ENCODE data around the gene LTK.

The LTK gene

DNA sequence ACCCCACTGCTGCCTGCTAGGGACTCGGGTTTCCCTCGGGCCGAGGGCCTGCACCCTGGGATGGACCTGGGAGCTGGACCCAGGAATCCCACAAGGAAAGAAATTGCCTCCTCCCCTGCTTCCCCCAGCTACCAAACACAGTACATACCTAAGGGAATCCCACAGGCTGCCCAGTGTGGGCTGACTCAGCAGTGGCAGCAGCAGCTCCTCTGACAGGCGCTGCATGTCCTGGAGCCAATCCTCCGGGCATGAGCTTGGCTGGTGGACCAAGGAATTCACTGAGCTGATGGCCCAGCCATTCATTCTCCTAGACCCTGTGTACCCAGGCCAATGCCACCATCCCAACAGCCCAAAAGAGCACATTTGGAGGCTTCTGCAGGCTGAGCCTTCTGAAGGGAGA, 9.5 kb upstream of the LTK start:
- no peak for DNase-seq

DNA sequence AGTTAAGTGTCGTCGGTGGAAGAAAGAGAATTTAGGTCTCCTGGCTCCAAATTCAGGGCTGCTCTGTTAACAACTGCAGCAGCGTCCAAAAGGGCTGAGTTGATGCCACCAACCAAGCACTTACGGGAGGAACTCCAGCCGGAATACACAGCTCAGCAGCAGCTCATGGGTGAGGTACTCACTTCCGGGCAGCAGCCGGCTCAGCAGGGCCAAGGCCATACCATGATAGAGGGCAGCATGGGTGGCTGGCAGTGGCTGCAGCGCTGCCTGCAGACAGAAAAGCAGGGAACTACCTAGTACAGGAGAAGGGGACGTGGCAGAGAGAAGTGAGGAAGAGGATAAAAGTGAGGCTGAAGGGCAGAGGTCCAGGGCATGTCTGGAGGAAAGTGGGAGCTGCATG, 8.0 kb upstream of the LTK start:
- no peak for DNase-seq

DNA sequence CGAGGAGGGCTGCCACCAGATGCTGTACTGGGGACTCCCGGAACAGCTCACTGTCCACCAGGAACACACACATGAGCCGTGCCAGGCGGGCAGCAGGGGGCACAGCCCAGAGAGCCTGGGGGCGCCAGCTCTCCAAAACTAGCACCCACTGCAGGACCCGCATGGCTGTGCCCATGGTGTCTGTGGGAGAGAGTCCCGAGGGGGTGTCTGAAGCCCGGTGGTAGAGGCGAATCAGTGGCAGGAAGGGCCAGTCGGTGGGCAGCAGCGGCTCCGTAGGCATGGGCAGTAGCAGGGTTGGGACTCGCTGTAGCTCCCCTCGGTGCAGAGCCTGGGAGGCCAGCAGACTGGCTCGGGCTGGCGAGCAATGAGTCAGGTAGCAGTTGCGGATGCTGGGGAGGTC, 7.0 kb upstream of the LTK start:
- no peak for DNase-seq

DNA sequence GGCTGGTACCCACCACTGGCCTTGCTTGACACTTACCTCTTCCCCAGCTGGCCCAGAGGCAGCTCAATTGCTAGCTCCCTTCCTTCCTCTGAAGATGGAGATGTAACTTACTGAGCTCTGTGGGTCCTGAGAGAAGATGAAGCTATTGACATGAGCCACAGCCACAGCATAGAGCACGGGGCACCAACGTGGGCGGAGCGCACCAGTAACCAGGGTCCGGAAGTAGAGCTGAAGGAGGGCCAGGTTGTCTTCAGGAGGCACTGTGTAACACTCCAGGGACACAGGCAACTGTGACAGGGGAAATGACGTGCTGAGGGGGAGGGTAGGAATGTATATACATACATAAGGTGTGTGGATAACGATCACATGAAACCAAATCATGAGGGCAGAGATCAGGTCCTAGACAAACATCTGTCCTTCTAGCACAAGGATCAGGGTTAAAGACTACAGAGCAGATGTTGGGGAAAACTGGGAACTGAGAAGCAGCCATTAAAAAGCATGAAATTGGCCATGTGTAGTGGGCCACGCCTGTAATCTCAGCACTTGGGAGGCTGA, 4.3 kb upstream of the LTK start:
- no peak for DNase-seq

DNA sequence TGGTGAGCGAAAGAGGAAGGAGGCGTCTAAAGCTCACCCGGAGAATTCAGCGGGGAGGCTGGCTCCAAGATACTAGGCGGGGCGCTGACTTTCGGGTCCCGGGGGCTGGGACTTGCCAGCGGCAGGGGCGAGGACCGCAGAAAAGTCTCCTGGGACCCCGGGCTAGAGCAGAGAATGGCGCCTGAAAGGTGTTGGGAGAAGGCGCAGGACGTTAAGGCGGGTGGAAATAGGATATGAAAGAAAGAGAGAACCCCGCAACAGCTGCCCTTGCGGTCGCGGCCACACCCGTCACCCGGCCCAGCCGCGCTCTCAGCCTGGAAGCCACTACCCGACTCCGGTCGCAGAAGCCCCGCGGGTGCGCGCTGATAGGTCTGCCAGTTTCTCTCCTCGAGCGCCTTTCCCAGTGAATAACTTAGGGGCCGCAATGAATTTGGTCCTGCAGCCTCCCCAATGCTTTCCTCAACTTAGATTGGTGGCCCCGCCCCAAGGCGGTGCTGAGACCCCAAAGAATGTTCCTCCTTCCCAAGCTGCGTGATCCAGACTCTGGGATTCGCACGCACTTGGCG, 604 bp downstream of the LTK start:
- peak; percentile 45 for DNase-seq

DNA sequence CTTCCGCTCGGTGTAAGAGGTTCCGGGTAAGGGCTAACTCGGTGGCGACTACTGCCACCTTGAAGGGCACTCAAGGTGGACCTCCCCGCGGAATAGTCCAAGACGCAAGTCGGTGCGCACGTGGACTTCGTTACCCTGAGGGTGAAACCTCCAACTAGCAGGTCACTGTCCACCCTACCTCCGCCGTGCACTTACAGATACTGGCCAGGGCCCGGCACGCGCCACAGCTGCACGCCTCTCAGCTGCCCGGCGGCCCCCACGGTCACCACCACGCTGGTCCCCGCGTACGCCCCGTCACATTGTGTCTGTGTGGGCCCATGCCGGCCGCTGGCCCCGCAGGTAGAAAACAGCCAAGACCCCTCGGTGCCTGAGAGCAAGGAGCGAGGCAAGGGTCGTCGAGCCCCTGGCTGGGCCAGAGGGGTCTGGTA, 1.1 kb downstream of the LTK start:
- no peak for DNase-seq

DNA sequence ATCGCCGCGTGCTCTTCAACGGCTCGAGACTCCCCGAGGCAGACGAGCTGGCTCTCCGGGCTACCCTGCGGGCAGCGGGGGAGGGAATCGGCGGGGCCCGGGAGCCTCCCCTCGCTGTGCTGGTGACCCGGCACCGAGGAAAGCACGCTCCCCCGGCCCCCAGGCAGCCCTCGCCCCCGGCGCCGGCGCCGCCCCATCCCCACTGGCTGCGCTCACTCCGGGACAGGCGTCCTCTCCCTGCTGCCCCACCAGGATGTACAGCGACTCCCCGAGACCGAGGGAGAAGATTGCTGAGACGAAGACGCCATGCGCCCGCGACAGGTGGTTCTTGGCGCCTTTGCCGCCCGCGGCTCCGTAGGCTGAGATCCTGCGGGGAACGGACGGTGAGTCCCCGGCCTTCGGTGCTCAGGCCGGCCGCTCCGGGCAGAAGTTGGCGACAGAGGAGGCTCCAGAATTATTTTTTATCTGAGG, 1.7 kb downstream of the LTK start:
- peak; percentile 38 for DNase-seq

DNA sequence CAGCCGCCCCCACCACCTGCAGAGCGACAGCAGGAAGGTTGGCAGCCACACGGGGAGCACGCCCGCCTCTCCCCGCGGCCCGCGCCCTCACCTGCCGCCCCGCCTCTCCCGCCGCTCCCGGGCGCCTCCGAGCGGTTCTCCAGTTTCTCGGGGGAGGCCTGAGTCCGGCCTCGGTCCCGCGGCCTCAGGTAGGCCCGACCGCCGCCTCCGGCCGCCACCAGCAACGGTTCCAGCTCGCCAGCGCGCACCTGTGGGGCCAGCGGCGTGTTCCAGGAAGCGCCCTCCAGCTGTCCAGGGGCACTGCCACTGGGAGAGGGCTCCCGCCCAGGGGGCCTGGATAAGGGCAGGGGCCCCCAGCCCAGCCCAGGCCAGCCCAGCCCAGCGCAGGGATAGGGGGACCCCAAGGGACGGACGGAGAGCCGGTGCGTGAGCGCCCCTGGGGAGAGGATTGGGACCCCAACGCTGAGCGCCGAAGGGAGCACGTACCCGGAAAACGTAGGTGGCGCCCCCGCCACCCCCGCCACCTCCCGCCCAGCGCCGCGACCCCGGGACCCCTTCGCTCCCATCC, 2.2 kb downstream of the LTK start:
- no peak for DNase-seq

DNA sequence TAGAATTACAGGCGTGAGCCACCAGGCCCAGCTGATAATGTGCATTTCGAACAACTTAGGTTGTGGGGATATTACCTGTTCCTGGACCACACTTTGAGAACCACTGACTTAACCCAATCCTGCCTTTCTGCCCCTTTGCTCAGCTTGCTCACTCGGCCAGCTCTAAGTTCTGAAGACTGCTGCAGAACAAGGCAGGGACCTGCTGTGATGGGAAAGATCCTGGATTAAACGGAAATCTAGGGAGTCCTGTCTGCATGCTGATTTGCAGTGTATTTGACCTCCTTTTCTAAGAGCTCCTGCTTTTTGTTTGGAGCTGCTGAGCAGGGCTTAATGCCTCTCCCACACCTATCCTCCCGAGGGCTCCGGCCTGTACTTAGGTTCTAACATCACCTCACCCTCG, 2.9 kb downstream of the LTK start:
- no peak for DNase-seq

DNA sequence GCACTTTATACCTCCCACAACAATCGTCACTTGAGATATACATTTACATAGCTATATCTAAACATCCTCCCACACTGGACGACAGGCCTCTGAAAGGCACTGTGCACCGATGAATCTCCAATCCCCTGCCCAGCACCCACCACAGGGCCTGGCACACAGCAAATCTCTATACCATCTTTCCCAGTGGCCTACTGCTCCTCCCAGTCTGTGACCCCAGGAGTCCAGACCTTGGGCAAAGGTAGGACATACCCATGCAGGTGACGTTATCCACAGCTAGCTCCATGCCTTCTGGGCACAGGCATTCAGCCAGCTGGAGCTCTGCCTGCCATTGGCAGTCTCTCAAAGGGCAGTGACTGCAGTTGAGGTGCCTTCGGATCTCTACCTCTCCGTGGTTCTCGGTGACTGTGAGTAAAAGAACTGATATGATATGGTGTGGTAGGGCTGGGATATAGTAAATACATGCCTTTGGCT, 5.8 kb downstream of the LTK start:
- DNase-seq = no peak

DNA sequence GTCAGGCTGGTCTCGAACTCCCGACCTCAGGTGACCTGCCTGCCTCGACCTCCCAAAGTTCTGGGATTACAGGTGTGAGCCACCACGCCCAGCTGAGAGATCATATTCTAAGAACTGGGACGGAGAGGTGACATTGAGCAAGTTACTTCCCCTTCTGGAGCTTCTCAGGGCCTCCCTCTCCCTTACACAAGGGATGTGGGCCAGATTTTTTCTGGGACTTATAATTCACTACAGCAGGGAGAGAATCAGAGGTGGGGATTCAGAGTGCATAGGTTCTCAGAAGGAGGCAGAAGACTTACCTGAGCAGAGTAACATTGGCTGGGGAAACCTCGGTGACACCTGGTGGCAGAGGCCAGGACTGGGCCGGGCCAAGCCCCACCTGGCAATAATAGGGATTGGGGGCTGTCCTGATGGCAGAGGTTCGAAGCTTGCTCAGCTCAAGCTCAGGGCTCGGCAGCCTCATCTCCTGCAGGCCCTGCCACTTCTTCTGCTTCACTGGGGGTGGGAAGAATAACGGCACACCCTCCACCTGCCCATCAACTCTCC, 6.8 kb downstream of the LTK start:
- no peak for DNase-seq

DNA sequence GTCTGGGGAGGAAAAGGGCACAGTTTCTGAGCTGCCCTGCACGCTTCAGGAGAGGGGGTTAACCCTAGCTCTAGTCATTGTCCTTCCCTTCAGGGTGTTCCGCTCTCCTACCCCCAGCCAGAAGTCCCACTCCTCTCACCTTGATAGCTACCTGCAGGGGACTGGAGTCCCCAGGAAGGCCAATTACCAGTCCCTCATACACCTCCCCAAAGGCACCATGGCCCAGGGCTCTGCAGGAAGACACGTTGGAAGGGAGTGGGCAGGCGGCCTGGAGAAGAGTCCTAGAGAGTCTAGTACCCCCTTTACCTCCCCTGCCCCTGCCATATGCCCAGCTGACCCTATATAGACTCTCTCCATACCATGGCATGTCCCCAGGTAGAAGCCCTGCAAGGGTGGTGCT, 7.9 kb downstream of the LTK start:
- no peak for DNase-seq

DNA sequence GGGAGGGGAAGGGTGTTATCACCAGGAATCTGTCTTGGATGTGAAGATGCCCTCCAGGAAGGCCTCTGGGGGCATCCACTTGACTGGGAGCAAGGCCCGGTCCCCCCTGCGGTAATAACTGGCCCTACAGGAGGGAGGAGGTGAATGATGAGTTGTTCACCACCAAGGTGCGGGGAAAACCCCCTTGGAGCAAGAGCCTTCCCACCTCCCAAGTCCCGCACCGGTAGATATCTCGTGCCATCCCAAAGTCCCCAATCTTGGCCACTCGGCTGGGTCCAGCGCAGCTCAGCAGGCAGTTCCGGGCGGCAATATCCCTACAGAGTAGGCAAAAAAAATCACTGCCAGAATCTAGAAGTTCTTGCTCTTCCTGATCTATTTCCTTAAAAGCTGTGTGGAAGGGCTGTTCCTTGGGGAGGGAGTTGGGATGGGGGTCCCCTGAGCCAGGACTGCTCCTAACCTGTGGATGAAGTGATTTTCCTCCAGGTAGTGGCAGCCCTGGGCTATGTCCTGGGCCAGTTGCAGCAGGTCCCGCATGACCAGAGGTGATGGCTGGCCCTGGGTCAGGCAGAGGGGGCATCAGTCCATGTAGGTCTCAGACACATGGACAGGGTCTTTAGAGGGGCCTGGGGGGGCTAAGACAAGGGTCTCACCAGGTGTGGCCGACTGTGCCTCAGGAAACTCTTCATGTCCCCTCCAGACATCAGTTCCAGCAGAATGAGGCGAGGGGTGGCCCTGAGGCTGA, 8.7 kb downstream of the LTK start:
- no peak for DNase-seq

DNA sequence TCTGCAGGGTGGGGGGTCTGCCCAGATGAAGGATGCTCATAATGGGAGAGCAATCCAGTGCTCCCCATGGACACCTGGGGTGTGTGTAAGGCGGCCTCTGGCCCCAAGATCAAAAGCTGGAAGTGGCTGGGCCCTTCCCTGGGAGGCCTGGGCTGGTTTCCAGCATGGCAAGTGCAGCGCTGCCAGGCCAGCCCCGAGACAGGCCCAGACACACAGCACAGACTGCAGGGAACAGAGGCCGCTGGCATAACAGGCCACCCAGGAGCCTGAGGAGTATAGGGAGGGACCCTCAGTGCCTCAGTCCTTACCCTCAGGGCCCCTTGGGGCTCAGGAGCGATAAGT, 10.0 kb downstream of the LTK start:
- no peak for DNase-seq

DNA sequence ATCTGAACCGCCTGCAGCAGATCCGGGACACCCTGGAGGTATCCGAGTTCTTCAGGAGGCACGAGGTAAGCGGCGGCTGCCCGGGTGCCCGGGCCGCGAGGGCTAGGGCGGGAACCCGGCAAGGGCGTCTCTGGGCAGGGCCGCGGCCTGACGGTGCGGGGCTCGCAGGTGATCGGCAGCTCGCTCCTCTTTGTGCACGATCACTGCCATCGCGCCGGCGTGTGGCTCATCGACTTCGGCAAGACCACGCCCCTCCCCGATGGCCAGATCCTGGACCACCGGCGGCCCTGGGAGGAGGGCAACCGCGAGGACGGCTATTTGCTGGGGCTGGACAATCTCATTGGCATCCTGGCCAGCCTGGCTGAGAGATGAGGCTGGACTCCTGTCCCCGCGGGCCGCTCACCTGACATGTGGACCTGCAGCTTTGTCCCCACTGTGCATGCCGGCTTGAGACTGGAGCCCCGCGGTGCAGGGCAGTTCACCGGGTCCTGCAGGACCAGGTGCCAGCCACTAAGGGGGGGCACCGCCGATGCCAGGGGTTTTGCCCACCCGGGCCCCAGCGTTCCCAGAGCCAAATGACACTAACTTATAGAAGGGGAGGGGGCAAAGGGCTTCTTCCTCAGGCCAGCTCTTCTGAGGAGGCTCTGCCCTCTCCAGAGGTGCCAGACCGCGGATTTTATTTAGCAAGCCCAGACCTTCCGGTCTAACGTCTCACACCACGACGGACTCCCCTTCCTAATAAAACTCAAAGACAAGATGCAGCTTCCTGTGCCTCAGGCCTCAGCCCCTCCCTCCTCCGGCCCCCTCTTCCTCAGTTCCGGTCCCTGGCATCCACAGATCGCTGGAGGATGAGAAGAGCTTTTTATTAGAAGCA, 10.6 kb downstream of the LTK start:
- no peak for DNase-seq

DNA sequence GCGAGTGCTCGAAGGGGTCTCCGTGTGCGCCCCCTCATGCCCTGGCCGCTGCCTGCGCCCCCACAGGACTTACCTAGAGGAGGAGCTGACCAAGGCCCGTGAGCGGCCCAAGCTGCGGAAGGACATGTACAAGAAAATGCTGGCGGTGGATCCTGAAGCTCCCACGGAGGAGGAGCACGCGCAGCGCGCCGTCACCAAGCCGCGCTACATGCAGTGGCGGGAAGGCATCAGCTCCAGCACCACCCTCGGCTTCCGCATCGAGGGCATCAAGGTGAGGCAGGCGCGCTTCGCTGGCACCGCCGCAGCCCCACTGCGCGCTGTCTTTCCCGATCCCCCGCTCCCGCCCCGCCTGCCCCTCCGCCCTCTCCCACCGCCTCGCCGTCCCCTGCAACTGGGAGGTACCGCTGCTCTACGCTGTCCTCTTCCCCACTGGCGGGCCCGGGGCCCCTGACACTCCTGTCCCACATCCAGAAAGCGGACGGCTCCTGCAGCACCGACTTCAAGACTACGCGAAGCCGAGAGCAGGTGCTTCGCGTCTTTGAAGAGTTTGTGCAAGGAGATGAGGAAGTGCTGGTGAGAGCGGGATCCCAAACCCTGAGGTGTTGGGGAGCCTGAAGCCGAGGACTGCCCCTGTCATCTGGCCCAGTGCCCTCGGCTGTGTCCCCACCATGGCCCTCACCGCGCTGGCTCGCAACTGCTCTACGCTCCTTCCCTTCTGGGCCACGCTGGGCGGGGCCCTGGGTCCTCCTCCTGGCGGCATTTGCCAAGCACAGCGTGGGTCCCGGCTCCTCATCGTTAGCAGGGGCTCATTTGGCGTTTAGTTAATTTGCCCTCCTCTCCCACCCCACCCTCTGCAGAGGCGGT, 11.5 kb downstream of the LTK start:
- peak; percentile 51 for DNase-seq

DNA sequence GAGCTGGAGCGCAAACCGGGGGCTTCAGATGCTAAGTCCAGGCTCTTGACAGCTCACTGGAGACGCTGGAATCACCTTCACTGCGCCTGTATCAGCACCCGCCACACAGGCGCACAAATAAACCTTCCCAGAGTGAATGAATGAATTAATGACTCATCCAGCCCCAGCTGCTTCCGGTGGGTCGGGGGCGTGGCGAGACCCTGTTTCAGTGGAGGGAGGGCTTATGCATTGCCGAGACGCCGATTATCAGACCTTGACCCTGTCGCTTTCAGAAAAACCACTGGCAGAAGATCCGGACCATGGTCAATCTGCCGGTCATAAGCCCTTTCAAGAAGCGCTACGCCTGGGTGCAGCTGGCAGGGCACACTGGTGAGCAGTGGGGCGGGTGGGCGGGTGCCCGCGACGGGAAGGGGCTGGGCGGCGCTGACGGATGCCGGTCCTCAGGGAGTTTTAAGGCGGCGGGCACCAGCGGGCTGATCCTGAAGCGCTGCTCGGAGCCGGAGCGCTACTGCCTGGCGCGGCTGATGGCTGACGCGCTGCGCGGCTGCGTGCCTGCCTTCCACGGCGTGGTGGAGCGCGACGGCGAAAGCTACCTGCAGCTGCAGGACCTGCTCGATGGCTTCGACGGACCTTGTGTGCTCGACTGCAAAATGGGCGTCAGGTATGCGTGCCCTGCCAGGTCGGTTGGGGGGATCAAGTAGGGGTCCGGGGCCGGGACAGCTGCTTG, 12.3 kb downstream of the LTK start:
- peak; percentile 58 for DNase-seq

DNA sequence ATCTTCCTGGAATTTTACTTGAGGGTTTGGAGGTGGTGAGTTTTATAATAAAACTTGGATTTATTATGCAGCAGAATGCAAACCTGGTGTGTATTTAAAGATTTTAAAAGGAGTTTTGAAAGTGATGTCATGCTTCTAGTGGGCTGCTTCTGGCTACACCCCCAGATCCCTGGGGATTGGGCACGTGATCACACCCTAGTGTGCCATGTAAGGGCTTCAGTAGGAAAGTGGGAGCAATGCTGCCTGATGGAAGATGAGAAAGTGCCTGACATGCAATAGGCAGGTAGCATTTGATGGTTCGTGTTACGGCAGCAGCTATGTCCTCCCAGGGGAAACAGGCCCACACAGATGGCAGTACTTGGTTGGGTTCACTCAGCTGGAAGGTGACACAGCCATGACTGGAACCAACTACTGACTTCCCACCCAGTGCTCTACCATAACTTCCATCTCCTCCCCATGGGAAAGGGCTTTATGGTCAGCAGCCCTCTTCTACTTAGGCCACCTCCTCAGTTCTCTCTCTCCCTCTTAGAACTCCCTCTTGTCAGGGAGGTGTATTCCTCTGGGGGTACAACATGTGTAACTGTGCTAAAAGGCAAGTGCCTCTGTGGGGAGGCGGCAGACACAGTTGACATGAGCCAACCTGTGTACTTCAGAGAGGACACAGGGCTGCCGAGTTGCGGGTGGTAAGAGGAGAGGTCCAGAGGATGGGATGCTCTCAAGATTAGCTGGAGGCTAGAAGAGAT, 14.3 kb downstream of the LTK start:
- DNase-seq = no peak

DNA sequence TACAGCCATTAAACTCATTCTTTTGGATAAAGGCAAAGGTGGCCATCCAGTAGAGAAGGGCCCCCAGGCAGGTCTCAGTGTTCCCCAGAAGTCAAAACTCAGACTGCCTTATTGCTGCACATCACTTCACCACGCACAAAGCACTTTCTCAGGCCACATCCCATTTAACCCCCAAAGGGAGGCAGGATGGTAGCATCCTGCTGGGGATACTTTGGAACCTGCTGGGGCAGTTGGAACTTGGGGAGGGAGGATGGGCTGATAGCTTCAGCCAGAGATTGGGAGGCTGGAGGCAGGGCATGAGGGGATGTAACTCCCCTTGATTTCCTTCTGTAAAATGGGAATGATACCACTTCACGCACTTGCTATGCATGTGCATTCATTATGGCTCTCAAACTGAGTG, 15.0 kb downstream of the LTK start:
- DNase-seq = no peak
